GM19395 (cell line): ENCODE measurements around the gene PUM1.

Source experiments
- ATAC-seq: cut with Tn5 transposase; IDR thresholded peaks from one replicate; pipeline ENCODE4 v1.9.1; 2021; ENCODE audit warnings: mild to moderate bottlenecking, moderate library complexity; ENCODE audit not compliant: unreplicated experiment

Gene PUM1

GRCh38 chr1:30934613-30935012, 130.9 kb downstream of the PUM1 start:
- no peak for ATAC-seq

GRCh38 chr1:30933874-30934252, 131.7 kb downstream of the PUM1 start:
- ATAC-seq: no peak

- ATAC-seq: no peak
These were observed 134.8 kb downstream of the PUM1 start for GRCh38 chr1:30930631-30931173.

- no peak for ATAC-seq
These were observed 135.5 kb downstream of the PUM1 start for GRCh38 chr1:30929944-30930525.

GRCh38 chr1:30929135-30929889, 136.2 kb downstream of the PUM1 start:
- no peak for ATAC-seq

- ATAC-seq: no peak
These were observed 136.8 kb downstream of the PUM1 start for GRCh38 chr1:30928789-30929134.

- no peak for ATAC-seq
These were observed 137.3 kb downstream of the PUM1 start for GRCh38 chr1:30928171-30928570.

GRCh38 chr1:30927448-30927847, 138.1 kb downstream of the PUM1 start:
- no peak for ATAC-seq

- no peak for ATAC-seq
These were observed 141.9 kb downstream of the PUM1 start for GRCh38 chr1:30923597-30923996.

- no peak for ATAC-seq
These were observed 144.7 kb downstream of the PUM1 start for GRCh38 chr1:30920827-30921226.

GRCh38 chr1:30919025-30919881, 146.3 kb downstream of the PUM1 start:
- ATAC-seq: no peak

- ATAC-seq: no peak
These were observed 149.2 kb downstream of the PUM1 start for GRCh38 chr1:30916296-30916695.

GRCh38 chr1:30915491-30916230, 149.9 kb downstream of the PUM1 start:
- ATAC-seq: no peak

GRCh38 chr1:30914931-30915330, 150.6 kb downstream of the PUM1 start:
- ATAC-seq: no peak

- ATAC-seq: no peak
These were observed 151.0 kb downstream of the PUM1 start for GRCh38 chr1:30914587-30914922.

GRCh38 chr1:30912913-30913652, 152.4 kb downstream of the PUM1 start:
- ATAC-seq: no peak

- no peak for ATAC-seq
These were observed 153.3 kb downstream of the PUM1 start for GRCh38 chr1:30912224-30912623.

- no peak for ATAC-seq
These were observed 154.2 kb downstream of the PUM1 start for GRCh38 chr1:30911059-30911954.

- ATAC-seq: no peak
These were observed 156.0 kb downstream of the PUM1 start for GRCh38 chr1:30909365-30910068.
